ENCODE measurements around the gene HCFC2. TPM values are rescaled to one million over a fixed set of nuclear protein-coding genes. Genes with fewer than 3 reads are reported as not detected.

HCFC2 gene
- total and polyA plus RNA-seq, 4 donors: 9.1 to 32.3 (median 20.1) TPM

DNA sequence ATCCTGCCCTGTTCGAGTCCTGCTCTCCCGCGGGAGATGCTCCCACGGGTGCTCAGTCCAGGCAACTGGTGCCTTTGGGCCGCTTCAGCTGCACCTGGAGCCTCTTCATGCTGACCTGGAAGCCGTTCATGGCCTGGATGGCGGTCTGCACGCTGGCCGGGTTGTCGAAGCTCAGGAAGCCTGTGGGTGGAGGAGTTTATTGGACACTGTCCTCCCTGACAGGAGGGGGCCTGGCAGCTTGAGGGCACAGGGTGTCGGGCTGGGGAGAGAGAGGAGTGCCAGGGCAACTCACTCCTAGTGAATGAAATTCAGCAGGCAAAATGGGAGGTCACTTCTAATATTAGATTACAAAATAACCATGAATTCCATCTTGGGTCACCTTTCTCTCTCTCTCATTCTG, 83.0 kb downstream of the HCFC2 start:
- Histone ChIP-seq H3K27ac (ENCODE audit: low read depth in 1 of 2, low read length in 2 of 2) (no peak overlapping the region), H3K9me3 (ENCODE audit: control insufficient read depth, low read length) (no peaks in the 10 kb centered on the region), H3K4me3 (ENCODE audit: low read length in 2 of 2) (no peak overlapping the region), H3K36me3 (ENCODE audit: control insufficient read depth in 1 of 2, insufficient read depth in 2 of 2, low read length in 1 of 2) (no peaks in the 10 kb centered on the region), H3K4me1 (ENCODE audit: control insufficient read depth in 1 of 2, insufficient read depth in 2 of 2, low read length in 2 of 2) (no peaks in the 10 kb centered on the region), H3K27me3 (ENCODE audit: control insufficient read depth in 1 of 2, insufficient read depth in 2 of 2, low read length in 1 of 2) (no peaks in the 10 kb centered on the region)
- ATAC-seq (ENCODE audit: low FRiP score): no peak
- 80 to 84% methylated on average over 11 of the region's 11 CpGs for WGBS, 2 donors
- DNase-seq: no peak
- intact Hi-C loops (cut with DNase I): no loop called here

DNA sequence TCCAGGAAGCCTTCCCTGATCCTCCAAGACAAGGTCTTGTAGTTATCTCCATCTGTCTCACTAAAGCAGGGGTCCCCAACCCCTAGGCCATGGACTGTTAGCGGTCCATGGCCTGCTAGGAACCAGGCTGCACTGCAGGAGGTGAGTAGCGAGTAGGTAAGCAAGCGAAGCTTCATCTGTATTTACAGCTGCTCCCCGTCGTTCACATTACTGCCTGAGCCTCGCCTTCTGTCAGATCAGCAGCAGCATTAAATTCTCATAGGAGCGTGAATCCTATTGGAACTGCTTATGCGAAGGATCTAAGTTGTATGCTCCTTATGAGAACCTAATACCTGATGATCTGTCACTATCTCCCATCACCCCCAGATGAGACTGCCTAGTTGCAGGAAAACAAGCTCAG, 86.1 kb downstream of the HCFC2 start:
- DNase-seq (no peak), ATAC-seq (ENCODE audit: low FRiP score) (no peak)
- Histone ChIP-seq H3K4me1 (ENCODE audit: control insufficient read depth in 1 of 2, insufficient read depth in 2 of 2, low read length in 2 of 2) (no peaks in the 10 kb centered on the region), H3K4me3 (ENCODE audit: low read length in 2 of 2) (no peak overlapping the region), H3K36me3 (ENCODE audit: control insufficient read depth in 1 of 2, insufficient read depth in 2 of 2, low read length in 1 of 2) (no peaks in the 10 kb centered on the region), H3K27ac (ENCODE audit: low read depth in 1 of 2, low read length in 2 of 2) (no peak overlapping the region), H3K27me3 (ENCODE audit: control insufficient read depth in 1 of 2, insufficient read depth in 2 of 2, low read length in 1 of 2) (no peaks in the 10 kb centered on the region), H3K9me3 (ENCODE audit: control insufficient read depth, low read length) (no peaks in the 10 kb centered on the region)
- 88 to 89% methylated on average over 8 of the region's 8 CpGs for WGBS, 2 donors
- intact Hi-C loops (cut with DNase I): no loop called here

DNA sequence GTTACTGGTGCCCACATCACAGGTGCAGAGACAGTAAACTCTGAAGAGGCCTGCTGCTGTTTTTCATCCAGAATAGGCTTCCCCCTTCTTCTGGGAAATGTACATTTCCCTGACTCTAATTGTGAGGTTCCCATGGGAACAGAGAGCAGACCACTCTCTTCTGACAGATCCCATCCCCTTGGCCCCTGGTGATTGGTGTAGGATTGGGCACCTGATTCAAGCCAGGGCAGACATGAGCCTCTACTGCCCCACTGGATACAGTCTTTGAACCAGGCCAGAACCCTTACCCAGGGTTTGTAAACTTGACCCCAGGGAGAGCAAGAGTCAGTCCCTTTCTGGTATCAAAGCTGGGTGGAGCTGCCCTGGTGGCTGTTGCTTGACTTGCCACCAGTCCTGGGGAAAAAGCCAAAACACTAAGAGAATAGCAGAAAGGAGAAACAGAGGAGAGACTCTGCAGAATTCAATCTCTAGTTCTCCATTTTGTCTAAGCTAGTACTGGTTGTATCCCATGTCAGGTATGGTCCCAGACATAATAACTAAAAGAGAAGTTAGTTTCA, 88.4 kb downstream of the HCFC2 start:
- Histone ChIP-seq H3K27ac (ENCODE audit: low read depth in 1 of 2, low read length in 2 of 2) (no peak overlapping the region), H3K4me1 (ENCODE audit: control insufficient read depth in 1 of 2, insufficient read depth in 2 of 2, low read length in 2 of 2) (no peaks in the 10 kb centered on the region), H3K36me3 (ENCODE audit: control insufficient read depth in 1 of 2, insufficient read depth in 2 of 2, low read length in 1 of 2) (no peaks in the 10 kb centered on the region), H3K27me3 (ENCODE audit: control insufficient read depth in 1 of 2, insufficient read depth in 2 of 2, low read length in 1 of 2) (no peaks in the 10 kb centered on the region), H3K4me3 (ENCODE audit: low read length in 2 of 2) (no peak overlapping the region), H3K9me3 (ENCODE audit: control insufficient read depth, low read length) (no peaks in the 10 kb centered on the region)
- ATAC-seq (ENCODE audit: low FRiP score) (no peak), DNase-seq (no peak)
- intact Hi-C loops (cut with DNase I): no loop called here

DNA sequence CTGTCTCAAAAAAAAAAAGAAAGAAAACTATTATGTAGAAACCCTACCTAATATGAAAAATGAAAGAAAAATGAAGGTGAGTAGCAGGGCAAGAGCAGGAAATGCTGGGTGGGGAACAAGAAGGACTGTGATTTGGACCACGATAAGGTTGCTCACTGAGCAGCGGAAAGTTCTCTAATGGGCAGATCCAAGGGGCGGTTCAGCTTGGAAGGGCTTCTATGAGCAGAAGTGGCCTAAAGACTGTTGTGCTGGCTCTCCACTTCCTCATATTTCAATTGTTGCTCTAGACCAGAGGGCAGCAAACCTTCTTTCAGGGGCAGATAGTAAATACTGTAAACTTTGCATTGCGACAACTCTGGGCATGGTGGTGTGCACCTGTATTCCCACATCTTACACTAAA, 90.0 kb downstream of the HCFC2 start:
- no peak for DNase-seq
- intact Hi-C loops (cut with DNase I): no loop called here
- no peak for ATAC-seq (ENCODE audit: low FRiP score)
- Histone ChIP-seq H3K9me3 (ENCODE audit: control insufficient read depth, low read length) (no peaks in the 10 kb centered on the region), H3K4me3 (ENCODE audit: low read length in 2 of 2) (no peak overlapping the region), H3K27ac (ENCODE audit: low read depth in 1 of 2, low read length in 2 of 2) (no peak overlapping the region), H3K36me3 (ENCODE audit: control insufficient read depth in 1 of 2, insufficient read depth in 2 of 2, low read length in 1 of 2) (no peaks in the 10 kb centered on the region), H3K4me1 (ENCODE audit: control insufficient read depth in 1 of 2, insufficient read depth in 2 of 2, low read length in 2 of 2) (no peaks in the 10 kb centered on the region), H3K27me3 (ENCODE audit: control insufficient read depth in 1 of 2, insufficient read depth in 2 of 2, low read length in 1 of 2) (no peaks in the 10 kb centered on the region)
- WGBS, 2 donors: 86 to 96% methylated on average over 4 of the region's 4 CpGs

DNA sequence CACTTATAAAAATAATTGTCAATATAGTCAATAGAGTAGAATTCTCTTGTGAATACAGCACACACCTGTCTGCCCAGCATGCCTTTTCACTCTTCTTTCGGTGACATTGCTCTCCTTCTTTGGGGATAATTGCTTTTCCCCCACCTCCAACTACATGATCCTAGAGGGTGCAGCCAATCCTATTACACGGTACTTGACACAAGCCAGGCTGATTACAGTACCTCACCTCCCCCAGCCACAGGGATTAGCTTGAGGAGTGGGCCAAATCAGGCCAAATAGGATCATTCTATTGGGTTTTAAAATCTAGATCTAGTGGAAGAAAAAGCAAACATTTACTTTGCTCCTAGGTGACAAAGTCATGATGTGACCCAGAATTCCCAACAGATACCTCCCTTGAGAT, 90.5 kb downstream of the HCFC2 start:
- 90 to 91% methylated on average over 2 of the region's 2 CpGs for WGBS, 2 donors
- DNase-seq (no peak), ATAC-seq (ENCODE audit: low FRiP score) (no peak)
- no peaks in the 10 kb centered on the region for H3K4me1 ChIP-seq (ENCODE audit: control insufficient read depth in 1 of 2, insufficient read depth in 2 of 2, low read length in 2 of 2)
- intact Hi-C loops (cut with DNase I): no loop called here
- no peaks in the 10 kb centered on the region for H3K27me3 ChIP-seq (ENCODE audit: control insufficient read depth in 1 of 2, insufficient read depth in 2 of 2, low read length in 1 of 2)
- H3K36me3 ChIP-seq (ENCODE audit: control insufficient read depth in 1 of 2, insufficient read depth in 2 of 2, low read length in 1 of 2): no peaks in the 10 kb centered on the region
- no peaks in the 10 kb centered on the region for H3K9me3 ChIP-seq (ENCODE audit: control insufficient read depth, low read length)
- no peak overlapping the region for H3K4me3 ChIP-seq (ENCODE audit: low read length in 2 of 2)
- H3K27ac ChIP-seq (ENCODE audit: low read depth in 1 of 2, low read length in 2 of 2): no peak overlapping the region

Other genes starting within 250 kb of the HCFC2 start
- 100 to 1,000 TPM in 1 of 2 donors, 10 to 100 TPM in 1; 28.1 to 104 TPM for gene NT5DC3, start 223.3 kb upstream of the HCFC2 start, total RNA-seq
- 10 to 100 TPM in 1 of 2 donors, 1 to 10 TPM in 1; 3.6 to 24.3 TPM for gene NT5DC3, start 223.3 kb upstream of the HCFC2 start, polyA plus RNA-seq
- 100 to 1,000 TPM; 641 to 818 TPM for gene HSP90B1, start 134.1 kb upstream of the HCFC2 start, total RNA-seq
- gene HSP90B1, start 134.1 kb upstream of the HCFC2 start, polyA plus RNA-seq: 100 to 1,000 TPM; 458 to 512 TPM
- gene TDG, start 98.7 kb upstream of the HCFC2 start, total RNA-seq: 10 to 100 TPM; 20.4 to 22.2 TPM
- gene TDG, start 98.7 kb upstream of the HCFC2 start, polyA plus RNA-seq: 1 to 10 TPM; 6.8 to 8.9 TPM
- gene GLT8D2, start 14.3 kb upstream of the HCFC2 start, total RNA-seq: 10 to 100 TPM; 28.2 to 64.4 TPM
- gene GLT8D2, start 14.3 kb upstream of the HCFC2 start, polyA plus RNA-seq: 100 to 1,000 TPM in 1 of 2 donors, 10 to 100 TPM in 1; 30.7 to 114 TPM
- 10 to 100 TPM; 44.1 to 59.2 TPM for gene NFYB, start 73.7 kb downstream of the HCFC2 start, total RNA-seq
- 100 to 1,000 TPM in 1 of 2 donors, 10 to 100 TPM in 1; 67.6 to 121 TPM for gene NFYB, start 73.7 kb downstream of the HCFC2 start, polyA plus RNA-seq
- gene TXNRD1, start 151.2 kb downstream of the HCFC2 start, total RNA-seq: 100 to 1,000 TPM; 115 to 140 TPM
- gene TXNRD1, start 151.2 kb downstream of the HCFC2 start, polyA plus RNA-seq: 100 to 1,000 TPM in 1 of 2 donors, 10 to 100 TPM in 1; 97.7 to 119 TPM
- 1 to 10 TPM; 8.5 to 8.6 TPM for gene EID3, start 239.2 kb downstream of the HCFC2 start, total RNA-seq
- gene EID3, start 239.2 kb downstream of the HCFC2 start, polyA plus RNA-seq: 1 to 10 TPM; 2.1 to 6.8 TPM

All from aorta (tissue), 5 donors.